Upper lobe of left lung (tissue), 6 donors: ENCODE data around the gene PLEK. TPM values are rescaled to one million over a fixed set of nuclear protein-coding genes. Genes with fewer than 3 reads are reported as not detected.
A peak's percentile ranks its signal among the peaks of the same experiment; 100 is the strongest.

Source experiments
- ATAC-seq, 2 donors: fragments of 200-7000 bp; cut with Tn5 transposase; one replicate each; pipeline ENCODE4 v1.9.1; 2022; ENCODE audit warnings: mild to moderate bottlenecking in 2 of 2, moderate library complexity in 2 of 2; ENCODE audit not compliant: low FRiP score in 2 of 2
- DNase-seq, 2 donors: peaks; one replicate each; pipeline ENCODE4 v3.0.0-alpha.2; 2019 to 2020
- H3K27ac ChIP-seq, 4 donors: fragments of 200-600 bp; sonication (generic); one replicate each; pipeline ENCODE4 v1.5.1; 2016 to 2019
- H3K27me3 ChIP-seq, 4 donors: fragments of 200-600 bp; sonication (generic); one replicate each; pipeline ENCODE4 v1.5.1; 2017 to 2019
- H3K36me3 ChIP-seq, 4 donors: fragments of 200-600 bp; sonication (generic); one replicate each; pipeline ENCODE4 v1.5.1; 2016 to 2019
- H3K4me1 ChIP-seq, 4 donors: fragments of 200-600 bp; sonication (generic); one replicate each; pipeline ENCODE4 v1.5.1; 2018 to 2019
- H3K4me3 ChIP-seq, 4 donors: fragments of 200-600 bp; sonication (generic); one replicate each; pipeline ENCODE4 v1.5.1; 2017 to 2019; ENCODE audit warnings: mild to moderate bottlenecking in 2 of 4, moderate library complexity in 1 of 4
- H3K9me3 ChIP-seq, 4 donors: fragments of 200-600 bp; sonication (generic); one replicate each; pipeline ENCODE4 v1.5.1; 2018 to 2019
- CTCF ChIP-seq, 6 experiments: fragments of 450-650 bp in 4 of 6; fragments of 200-600 bp in 2 of 6; sonication (generic) in 2 of 6; IDR thresholded peaks; one replicate each; pipeline ENCODE4 v1.5.1; 2016 to 2019; ENCODE audit warnings: antibody characterized with exemption in 6 of 6
- EP300 ChIP-seq, 4 donors: sonication (generic); formaldehyde crosslinking; IDR thresholded peaks; one replicate each; pipeline ENCODE4 v1.5.1; 2017; ENCODE audit warnings: antibody characterized with exemption in 4 of 4, control low read depth in 2 of 4
- POLR2A ChIP-seq, 4 donors: fragments of 450-650 bp; IDR thresholded peaks; one replicate each; pipeline ENCODE4 v1.5.1; 2016 to 2017; ENCODE audit warnings: antibody characterized with exemption in 4 of 4, mild to moderate bottlenecking in 2 of 4
- POLR2AphosphoS5 ChIP-seq, 2 donors: sonication (generic); formaldehyde crosslinking; IDR thresholded peaks; one replicate each; pipeline ENCODE4 v1.5.1; 2017; ENCODE audit warnings: antibody characterized with exemption in 2 of 2
- WGBS, 2 donors: methylation state at CpG; one replicate each; pipeline ENCODE4 v1.1.5; 2017 to 2018; 5-methylcytosine and 5-hydroxymethylcytosine counted together
- total RNA-seq, 6 donors: library from RNA; depleted of rRNA in 4 of 6; stranded (reverse); fragments of >200 nt in 4 of 6; gene quantifications; one replicate each; pipeline versions ENCODE4 v1.1.0 to v1.2.1, GENCODE V29; 2016 to 2021
- donor health status: DM: no; HTN: no; CAD: no; lungs with moderate emphysema.
- donor health status: DM: no; HTN: yes; CAD: no; lungs with severe emphysema.

PLEK gene
- total RNA-seq, 6 donors from 2014 or later: 12.4 to 45.6 (median 17.0) TPM

- no peaks in the 10 kb centered on the region for H3K27me3 ChIP-seq
- 53 to 55% methylated on average over 5 of the region's 5 CpGs for WGBS, 2 donors
- peak in 1 of 2 donors; percentile 49 for ATAC-seq
- DNase-seq: no peak
- no peaks in the 10 kb centered on the region for H3K36me3 ChIP-seq
- TF ChIP-seq EP300 (IDR thresholded peaks at IDR 0.05) (no peak), POLR2A (IDR thresholded peaks at IDR 0.05) (no peak), CTCF (IDR thresholded peaks at IDR 0.05) (no peak), POLR2AphosphoS5 (IDR thresholded peaks at IDR 0.05) (no peak)
- no peaks in the 10 kb centered on the region for H3K9me3 ChIP-seq
- H3K27ac ChIP-seq: peak overlapping the region; percentile 18 to 83 (median 44)
- H3K4me1 ChIP-seq: peaks cover 0 to 10% (median 0%) of the 10 kb centered on the region in 4 donors
- H3K4me3 ChIP-seq: peak overlapping the region in 1 of 4 donors; percentile 46
Observed at GRCh38 chr2:68367953-68368653, 3.0 kb downstream of the PLEK start.

- Histone ChIP-seq H3K4me3 (no peak overlapping the region), H3K27ac (peak overlapping the region in 3 of 4 donors; percentile 18 to 83 (median 40)), H3K4me1 (peaks cover 0 to 10% (median 0%) of the 10 kb centered on the region in 4 donors), H3K9me3 (no peaks in the 10 kb centered on the region), H3K36me3 (no peaks in the 10 kb centered on the region), H3K27me3 (no peaks in the 10 kb centered on the region)
- no peak for TF ChIP-seq EP300 (IDR thresholded peaks at IDR 0.05)
- no peak for TF ChIP-seq POLR2A (IDR thresholded peaks at IDR 0.05)
- TF ChIP-seq CTCF (IDR thresholded peaks at IDR 0.05): no peak
- no peak for TF ChIP-seq POLR2AphosphoS5 (IDR thresholded peaks at IDR 0.05)
- DNase-seq (no peak), ATAC-seq (peak in 1 of 2 donors; percentile 36)
- 63 to 71% methylated on average over 6 of the region's 6 CpGs for WGBS, 2 donors
Observed at GRCh38 chr2:68368654-68369336, 3.7 kb downstream of the PLEK start.

- DNase-seq: no peak
- WGBS, 2 donors: 80 to 85% methylated on average over 10 of the region's 10 CpGs
- no peak for ATAC-seq
- H3K27me3 ChIP-seq: no peaks in the 10 kb centered on the region
- H3K9me3 ChIP-seq: no peaks in the 10 kb centered on the region
- H3K27ac ChIP-seq: peak overlapping the region in 3 of 4 donors; percentile 18 to 83 (median 40)
- no peak overlapping the region for H3K4me3 ChIP-seq
- H3K36me3 ChIP-seq: no peaks in the 10 kb centered on the region
- TF ChIP-seq EP300 (IDR thresholded peaks at IDR 0.05): no peak
- no peak for TF ChIP-seq POLR2AphosphoS5 (IDR thresholded peaks at IDR 0.05)
- peaks cover 0 to 10% (median 0%) of the 10 kb centered on the region in 4 donors for H3K4me1 ChIP-seq
Observed at GRCh38 chr2:68369337-68369734, 4.3 kb downstream of the PLEK start.

- no peaks in the 10 kb centered on the region for H3K9me3 ChIP-seq
- DNase-seq (no peak), ATAC-seq (no peak)
- H3K36me3 ChIP-seq: no peaks in the 10 kb centered on the region
- peaks cover 0 to 15% (median 7%) of the 10 kb centered on the region in 4 donors for H3K4me1 ChIP-seq
- peak overlapping the region in 1 of 4 donors; percentile 35 for H3K27ac ChIP-seq
- 47 to 53% methylated on average over 1 of the region's 1 CpG for WGBS, 2 donors
- no peak overlapping the region for H3K4me3 ChIP-seq
- no peaks in the 10 kb centered on the region for H3K27me3 ChIP-seq
- no peak for TF ChIP-seq EP300 (IDR thresholded peaks at IDR 0.05)
- TF ChIP-seq POLR2AphosphoS5 (IDR thresholded peaks at IDR 0.05): no peak
- TF ChIP-seq CTCF (IDR thresholded peaks at IDR 0.05): no peak
- no peak for TF ChIP-seq POLR2A (IDR thresholded peaks at IDR 0.05)
Observed at GRCh38 chr2:68371138-68371537, 6.1 kb downstream of the PLEK start.

- Histone ChIP-seq H3K4me3 (no peak overlapping the region), H3K4me1 (peaks cover 0 to 16% (median 8%) of the 10 kb centered on the region in 4 donors), H3K27ac (peak overlapping the region in 1 of 4 donors; percentile 35), H3K36me3 (no peaks in the 10 kb centered on the region), H3K27me3 (no peaks in the 10 kb centered on the region), H3K9me3 (no peaks in the 10 kb centered on the region)
- no peak for ATAC-seq
- no peak for DNase-seq
- no peak for TF ChIP-seq POLR2AphosphoS5 (IDR thresholded peaks at IDR 0.05)
- no peak for TF ChIP-seq EP300 (IDR thresholded peaks at IDR 0.05)
- no peak for TF ChIP-seq POLR2A (IDR thresholded peaks at IDR 0.05)
- TF ChIP-seq CTCF (IDR thresholded peaks at IDR 0.05): no peak
- 60 to 71% methylated on average over 3 of the region's 3 CpGs for WGBS, 2 donors
Observed at GRCh38 chr2:68371581-68371980, 6.5 kb downstream of the PLEK start.
